AG04450 (cell line): ENCODE results near the gene SKAP1. TPM values are rescaled to one million over a fixed set of nuclear protein-coding genes. Genes with fewer than 3 reads are reported as not detected.

ENCODE experiments used
- CTCF ChIA-PET: fragments of 300-600, 350-600 bp; formaldehyde crosslinking; extraction: SDS; loops from one replicate; lab custom pipeline; 2022; ENCODE audit warnings: antibody characterized with exemption, inconsistent platforms; lab: Charles Lee
- POLR2A ChIA-PET: fragments of 350-600 bp; formaldehyde crosslinking; extraction: SDS; loops from one replicate; lab custom pipeline; 2021; ENCODE audit warnings: antibody characterized with exemption, inconsistent platforms; lab: Yijun Ruan, JAX
- DNase-seq: peaks from one replicate; pipeline ENCODE4 v3.0.0-alpha.2; 2011; ENCODE audit warnings: low read depth, low spot score
- H3K27ac ChIP-seq: one replicate; pipeline ENCODE4 v1.5.1; 2012; ENCODE audit warnings: low read depth, low read length, control low read depth
- H3K27me3 ChIP-seq: one replicate; pipeline ENCODE4 v1.6.0; 2012; ENCODE audit warnings: low read length; ENCODE audit not compliant: control insufficient read depth, insufficient read depth
- H3K4me3 ChIP-seq: 2 replicates; pipeline ENCODE4 v1.5.1; 2011; ENCODE audit warnings: mild to moderate bottlenecking, low read depth, low read length, control low read depth
- H3K9me3 ChIP-seq: 2 replicates; pipeline ENCODE4 v1.5.1; 2012; ENCODE audit warnings: low read length; ENCODE audit not compliant: control insufficient read depth, insufficient read depth
- CTCF ChIP-seq: IDR thresholded peaks from 2 replicates; pipeline ENCODE4 v1.5.1; 2011; ENCODE audit warnings: low read depth, low read length, control low read depth, inconsistent platforms
- polyA minus RNA-seq: library from RNA; depleted of rRNA, polyadenylated mRNA; stranded (reverse); fragments of >200 nt; gene quantifications from 2 replicates; pipeline ENCODE4 v1.2.3, GENCODE V29; 2011; rRNA and poly(A)+ RNA removed
- polyA plus RNA-seq: library from polyadenylated mRNA; depleted of rRNA; stranded (reverse); fragments of >200 nt; gene quantifications from 2 replicates; pipeline ENCODE4 v1.2.3, GENCODE V29; 2011; rRNA removed

The SKAP1 gene
- polyA plus RNA-seq (not detected in 2 replicates), polyA minus RNA-seq (not detected in 2 replicates)

- CTCF ChIA-PET: no interaction called here
- POLR2A ChIA-PET: no interaction called here
- no peak for DNase-seq
- no peak for TF ChIP-seq CTCF
- Histone ChIP-seq H3K9me3 (no peaks in the 10 kb centered on the region; the same call in 1 of the 2 replicates), H3K4me3 (no peak within 1 kb of the TSS), H3K27me3 (peaks cover 51% of the 10 kb centered on the region), H3K27ac (no peak within 1 kb of the TSS)
These were observed at the start of gene SKAP1 for GRCh38 chr17:48429638-48430586. Gene SKAP1, minus strand, starts transcription at chr17:48430214.

- H3K27ac ChIP-seq: no peak overlapping the region
- no peaks in the 10 kb centered on the region for H3K27me3 ChIP-seq
- H3K4me3 ChIP-seq: no peak overlapping the region
- DNase-seq: no peak
- no peak for TF ChIP-seq CTCF
- CTCF ChIA-PET: interaction anchor here (1.2 kb wide), 1 partner anchor 14 kb away, joined by 3 read pairs; no protein-coding TSS in a partner anchor
- H3K9me3 ChIP-seq: no peaks in the 10 kb centered on the region
- POLR2A ChIA-PET: no interaction called here
These were observed 49.0 kb upstream of the SKAP1 start for GRCh38 chr17:48479014-48479402.

- H3K27ac ChIP-seq: no peak overlapping the region
- peak; percentile 26; the same call in 1 of the 2 replicates for TF ChIP-seq CTCF
- no peak for DNase-seq
- H3K9me3 ChIP-seq: no peaks in the 10 kb centered on the region
- ChIA-PET POLR2A (no interaction called here), CTCF (no interaction called here)
- H3K4me3 ChIP-seq: no peak overlapping the region
- H3K27me3 ChIP-seq: no peaks in the 10 kb centered on the region
These were observed 48.4 kb upstream of the SKAP1 start for GRCh38 chr17:48478224-48479013.

- POLR2A ChIA-PET: no interaction called here
- no peaks in the 10 kb centered on the region for H3K9me3 ChIP-seq
- no peak overlapping the region for H3K4me3 ChIP-seq
- no peak overlapping the region for H3K27ac ChIP-seq
- H3K27me3 ChIP-seq: no peaks in the 10 kb centered on the region
- CTCF ChIA-PET: interaction anchor here (0.5 to 1.3 kb wide), 2 partner anchors 32 to 117 kb away, joined by 4 read pairs; no protein-coding TSS in a partner anchor
- no peak for DNase-seq
- no peak for TF ChIP-seq CTCF
These were observed 47.2 kb upstream of the SKAP1 start for GRCh38 chr17:48477221-48477620.
